Measurements from ENCODE around the gene ASCC2.

GRCh38 chr22:29813126-29813525, 24.9 kb downstream of the ASCC2 start:
- TF ChIP-seq CTCF (conservative IDR thresholded peaks at IDR 0.05) (no peak), EZH2 (IDR thresholded peaks at IDR 0.05; ENCODE audit: low read depth) (no peak)

Data from PC-9 (cell line).